CD4-positive, alpha-beta T cell (primary cell): Measurements from ENCODE around the gene TPD52L3. TPM values are rescaled to one million over a fixed set of nuclear protein-coding genes. Genes with fewer than 3 reads are reported as not detected.

Source experiments
- ATAC-seq: fragments of 200-7000 bp; cut with Tn5 transposase; one replicate; pipeline ENCODE4 v1.10.0; 2022; ENCODE audit warnings: mild to moderate bottlenecking; ENCODE audit not compliant: poor library complexity
- CTCF ChIA-PET: fragments of 350-600 bp; sonication (Branson Sonifier 250); formaldehyde crosslinking; loops from one replicate; lab custom pipeline; 2021; ENCODE audit warnings: antibody characterized with exemption, inconsistent platforms; lab: Charles Lee
- POLR2A ChIA-PET: fragments of 350-600 bp; sonication (Branson Sonifier 250); formaldehyde crosslinking; loops from one replicate; lab custom pipeline; 2021; ENCODE audit warnings: antibody characterized with exemption, inconsistent platforms; lab: Charles Lee
- DNase-seq, 14 experiments: peaks; one replicate each; pipeline ENCODE4 v3.0.0-alpha.2; 2013 to 2020; ENCODE audit warnings: mixed read lengths in 2 of 14
- H3K27ac ChIP-seq, 2 donors: one replicate each; pipeline versions ENCODE4 v1.5.1 to v1.7.0; 2013; ENCODE audit warnings: low read length in 2 of 2, low read depth in 1 of 2, mild to moderate bottlenecking in 1 of 2
- H3K27me3 ChIP-seq, 2 experiments: 1 replicate in 1 of 2; 2 replicates in 1 of 2; pipeline versions ENCODE4 v1.6.1 to v1.7.0; 2013; ENCODE audit warnings: low read length in 2 of 2, control low read depth in 1 of 2, mild to moderate bottlenecking in 1 of 2, moderate library complexity in 1 of 2; ENCODE audit not compliant: insufficient read depth in 2 of 2, control insufficient read depth in 1 of 2
- H3K36me3 ChIP-seq: one replicate; pipeline ENCODE4 v1.6.1; 2013; ENCODE audit warnings: low read length, control low read depth; ENCODE audit not compliant: insufficient read depth
- H3K4me1 ChIP-seq: one replicate; pipeline ENCODE4 v1.6.1; 2013; ENCODE audit warnings: low read length, control low read depth; ENCODE audit not compliant: insufficient read depth
- H3K4me3 ChIP-seq: one replicate; pipeline ENCODE4 v1.5.1; 2013; ENCODE audit warnings: mild to moderate bottlenecking, low read length, moderate library complexity
- H3K9me3 ChIP-seq, 2 experiments: 1 replicate in 1 of 2; 2 replicates in 1 of 2; pipeline versions ENCODE4 v1.6.1 to v1.7.0; 2013; ENCODE audit warnings: low read length in 2 of 2, mild to moderate bottlenecking in 2 of 2, control low read depth in 1 of 2, moderate library complexity in 1 of 2; ENCODE audit not compliant: control insufficient read depth in 1 of 2, insufficient read depth in 1 of 2
- H3K27ac Mint-ChIP-seq: one replicate; pipeline ENCODE4 v1.8.0; 2020; ENCODE audit warnings: mixed read lengths
- H3K27me3 Mint-ChIP-seq: one replicate; pipeline ENCODE4 v1.8.0; 2021; ENCODE audit warnings: mixed read lengths
- H3K36me3 Mint-ChIP-seq: one replicate; pipeline ENCODE4 v1.8.0; 2021; ENCODE audit warnings: low read depth, mixed read lengths
- H3K4me1 Mint-ChIP-seq: one replicate; pipeline ENCODE4 v1.8.0; 2021; ENCODE audit warnings: low read depth, mixed read lengths
- H3K4me3 Mint-ChIP-seq: one replicate; pipeline ENCODE4 v1.8.0; 2020; ENCODE audit warnings: mild to moderate bottlenecking, mixed read lengths
- H3K9me3 Mint-ChIP-seq: one replicate; pipeline ENCODE4 v1.8.0; 2020; ENCODE audit warnings: mixed read lengths
- intact Hi-C, 2 experiments: fragments of 100-400 bp; cut with DNase I in 1 of 2; cut with micrococcal nuclease in 1 of 2; formaldehyde crosslinking; loops; one replicate each; pipeline versions ENCODE4 v1.15.1 to v1.9.0; 2023 to 2025; cut with DNase I, micrococcal nuclease
- total RNA-seq, 174 experiments: library from RNA in 2 of 174; stranded (reverse) in 2 of 174; gene quantifications; one replicate each; pipeline ENCODE4 v1.2.3 and lab custom pipeline; 2021 to 2026
- TF ChIP-seq, protein P1 (sequence below): fragments of 200-600 bp; IDR thresholded peaks from one replicate; pipeline ENCODE4 v1.8.0; 2022; ENCODE audit warnings: antibody characterized with exemption, mild to moderate bottlenecking

Gene TPD52L3
- total RNA-seq, 2 experiments from 2014 or later, result not detected

DNA sequence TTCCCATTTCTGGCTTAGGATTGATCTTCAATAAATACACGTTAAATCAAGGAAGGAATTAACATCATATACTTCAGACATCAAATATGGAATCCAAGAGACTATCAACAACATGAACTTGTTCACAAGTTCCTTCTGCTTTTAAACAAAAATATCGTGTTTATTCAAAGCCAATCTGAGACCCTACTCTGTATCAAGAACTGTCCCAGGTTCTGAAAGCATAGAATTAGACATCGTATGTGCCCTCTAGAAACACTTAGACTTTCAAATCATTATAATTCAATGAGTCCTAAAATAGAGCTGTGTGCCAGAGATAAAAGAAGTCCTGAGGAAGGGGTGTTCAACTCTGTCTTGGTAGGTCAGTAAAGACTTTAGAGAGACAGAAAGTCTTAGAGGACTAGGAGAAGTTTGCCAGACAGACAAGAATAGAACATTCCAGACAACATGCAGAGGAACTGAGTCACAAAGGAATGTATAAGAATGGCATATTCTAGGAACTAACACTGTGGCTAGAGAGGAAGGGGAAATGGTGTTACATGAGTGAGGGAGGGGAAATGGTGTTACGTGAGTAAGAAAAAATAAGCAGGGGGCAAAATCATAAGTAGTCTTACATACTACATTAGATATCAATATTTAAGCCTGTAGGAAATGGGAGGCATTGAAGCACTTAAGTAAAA, 2.9 kb downstream of the TPD52L3 start:
- H3K4me1 ChIP-seq, result no peaks in the 10 kb centered on the region
- ATAC-seq, result no peak
- H3K27ac ChIP-seq, result no peak overlapping the region
- H3K27me3 ChIP-seq, result no peaks in the 10 kb centered on the region
- intact Hi-C loops, result no loop called here
- POLR2A ChIA-PET, result no interaction called here
- no peaks in the 10 kb centered on the region for H3K36me3 ChIP-seq
- no peak overlapping the region for H3K27ac Mint-ChIP-seq
- no peak for DNase-seq
- H3K4me3 Mint-ChIP-seq, result no peak overlapping the region
- CTCF ChIA-PET, result no interaction called here
- TF ChIP-seq, protein P1, sequence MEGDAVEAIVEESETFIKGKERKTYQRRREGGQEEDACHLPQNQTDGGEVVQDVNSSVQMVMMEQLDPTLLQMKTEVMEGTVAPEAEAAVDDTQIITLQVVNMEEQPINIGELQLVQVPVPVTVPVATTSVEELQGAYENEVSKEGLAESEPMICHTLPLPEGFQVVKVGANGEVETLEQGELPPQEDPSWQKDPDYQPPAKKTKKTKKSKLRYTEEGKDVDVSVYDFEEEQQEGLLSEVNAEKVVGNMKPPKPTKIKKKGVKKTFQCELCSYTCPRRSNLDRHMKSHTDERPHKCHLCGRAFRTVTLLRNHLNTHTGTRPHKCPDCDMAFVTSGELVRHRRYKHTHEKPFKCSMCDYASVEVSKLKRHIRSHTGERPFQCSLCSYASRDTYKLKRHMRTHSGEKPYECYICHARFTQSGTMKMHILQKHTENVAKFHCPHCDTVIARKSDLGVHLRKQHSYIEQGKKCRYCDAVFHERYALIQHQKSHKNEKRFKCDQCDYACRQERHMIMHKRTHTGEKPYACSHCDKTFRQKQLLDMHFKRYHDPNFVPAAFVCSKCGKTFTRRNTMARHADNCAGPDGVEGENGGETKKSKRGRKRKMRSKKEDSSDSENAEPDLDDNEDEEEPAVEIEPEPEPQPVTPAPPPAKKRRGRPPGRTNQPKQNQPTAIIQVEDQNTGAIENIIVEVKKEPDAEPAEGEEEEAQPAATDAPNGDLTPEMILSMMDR, result no peak
- no peaks in the 10 kb centered on the region for H3K36me3 Mint-ChIP-seq
- peaks cover 2% of the 10 kb centered on the region for H3K9me3 Mint-ChIP-seq
- no peak overlapping the region for H3K4me3 ChIP-seq
- peaks cover 28% of the 10 kb centered on the region for H3K27me3 Mint-ChIP-seq
- H3K9me3 ChIP-seq, result peaks cover 7 to 11% of the 10 kb centered on the region in 2 experiments
- no peaks in the 10 kb centered on the region for H3K4me1 Mint-ChIP-seq

DNA sequence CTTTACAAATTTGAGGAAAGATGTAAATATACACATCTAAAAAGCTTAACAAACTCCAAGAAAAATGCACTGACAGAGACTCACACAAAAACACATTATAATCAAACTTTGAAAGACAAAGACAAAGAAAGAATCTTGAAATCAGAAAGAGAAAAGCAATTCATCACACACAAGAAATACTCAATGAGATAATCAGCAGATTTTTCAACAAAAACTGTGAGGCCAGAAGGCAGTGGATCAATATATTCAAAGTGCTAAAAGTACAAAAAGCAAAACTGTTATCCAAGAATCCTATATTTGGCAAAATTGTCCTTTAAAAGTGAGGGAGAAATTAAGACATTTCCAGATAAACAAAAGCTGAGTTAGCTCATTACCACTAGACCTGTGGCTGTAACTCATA, 6.1 kb downstream of the TPD52L3 start:
- peaks cover 7 to 13% of the 10 kb centered on the region in 2 experiments for H3K9me3 ChIP-seq
- Mint-ChIP-seq H3K36me3 (no peaks in the 10 kb centered on the region), H3K4me1 (no peaks in the 10 kb centered on the region), H3K27ac (no peak overlapping the region), H3K4me3 (no peak overlapping the region), H3K9me3 (peaks cover 2% of the 10 kb centered on the region), H3K27me3 (peaks cover 28% of the 10 kb centered on the region)
- TF ChIP-seq, protein P1, result no peak
- DNase-seq, result no peak
- H3K27ac ChIP-seq, result no peak overlapping the region
- ChIA-PET CTCF (no interaction called here), POLR2A (no interaction called here)
- intact Hi-C loops, result no loop called here
- ATAC-seq, result no peak
- H3K4me1 ChIP-seq, result no peaks in the 10 kb centered on the region
- H3K4me3 ChIP-seq, result no peak overlapping the region
- H3K36me3 ChIP-seq, result no peaks in the 10 kb centered on the region
- H3K27me3 ChIP-seq, result peaks cover 0 to 5% of the 10 kb centered on the region in 2 experiments

DNA sequence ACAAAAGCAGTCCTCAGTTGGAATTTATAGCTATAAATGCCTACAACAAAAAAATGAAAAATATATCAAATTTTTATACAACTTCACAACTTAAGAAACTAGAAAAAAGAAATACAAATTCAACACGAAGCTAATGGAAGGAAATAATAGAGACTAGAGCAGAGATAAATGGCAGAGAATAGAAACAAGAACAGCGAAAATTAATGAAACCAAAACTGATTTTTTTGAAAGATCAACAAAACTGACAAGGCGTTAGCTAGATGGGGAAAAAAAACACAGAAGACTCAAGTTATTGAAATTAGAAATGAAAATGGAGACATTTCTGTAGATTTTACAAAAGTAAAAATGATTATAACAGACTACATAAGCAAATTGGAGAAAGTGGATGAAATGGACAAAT, 20.6 kb downstream of the TPD52L3 start:
- H3K4me1 Mint-ChIP-seq, result no peaks in the 10 kb centered on the region
- ATAC-seq, result no peak

More for the DNA sequence above, 20.6 kb downstream of the TPD52L3 start:
- Mint-ChIP-seq H3K27ac (no peak overlapping the region), H3K36me3 (no peaks in the 10 kb centered on the region), H3K9me3 (no peaks in the 10 kb centered on the region), H3K27me3 (peaks cover 20% of the 10 kb centered on the region), H3K4me3 (no peak overlapping the region)
- intact Hi-C loops, result no loop called here
- TF ChIP-seq, protein P1, result no peak
- no peaks in the 10 kb centered on the region for H3K27me3 ChIP-seq
- H3K4me3 ChIP-seq, result no peak overlapping the region
- H3K4me1 ChIP-seq, result no peaks in the 10 kb centered on the region
- H3K9me3 ChIP-seq, result no peaks in the 10 kb centered on the region
- no peaks in the 10 kb centered on the region for H3K36me3 ChIP-seq
- CTCF ChIA-PET, result no interaction called here
- H3K27ac ChIP-seq, result no peak overlapping the region
- POLR2A ChIA-PET, result no interaction called here
- DNase-seq, result no peak
